Colonic mucosa (tissue), 4 donors: Measurements from ENCODE around the gene PDCD6IP. TPM values are rescaled to one million over a fixed set of nuclear protein-coding genes. Genes with fewer than 3 reads are reported as not detected.
"Not testable (repeated sequence)": the region's sequence is repeated elsewhere in the genome, so short reads cannot be mapped to it uniquely, and the experiment has no call there.

ENCODE experiments used
- DNase-seq: peaks from one replicate; pipeline ENCODE4 v3.0.0-alpha.2; 2020
- H3K27ac ChIP-seq: fragments of 200-600 bp; one replicate; pipeline ENCODE4 v1.8.0; 2021
- H3K27me3 ChIP-seq: fragments of 200-600 bp; one replicate; pipeline ENCODE4 v1.8.0; 2021
- H3K36me3 ChIP-seq: fragments of 200-600 bp; one replicate; pipeline ENCODE4 v1.8.0; 2021
- H3K4me1 ChIP-seq: fragments of 200-600 bp; one replicate; pipeline ENCODE4 v1.8.0; 2021; ENCODE audit warnings: mild to moderate bottlenecking
- H3K4me3 ChIP-seq: fragments of 200-600 bp; one replicate; pipeline ENCODE4 v1.8.0; 2021
- H3K9ac ChIP-seq, 2 donors: one replicate each; pipeline ENCODE4 v1.7.0; 2013; ENCODE audit warnings: control low read depth in 2 of 2, low read depth in 2 of 2, low read length in 2 of 2
- H3K9me3 ChIP-seq: fragments of 200-600 bp; one replicate; pipeline ENCODE4 v1.8.0; 2021
- intact Hi-C: fragments of 100-400 bp; cut with DNase I; formaldehyde crosslinking; loops from one replicate; pipeline ENCODE4 v1.14.1; 2022
- total RNA-seq, 2 donors: library from RNA; stranded (reverse); fragmentation: NEBNext Ultra II Directional in 1 of 2; extraction: Animal tissue kit (Norgen Biotek cat#: 25700) in 1 of 2; gene quantifications; one replicate each; pipeline ENCODE4 v1.2.1, GENCODE V29; 2021
- TF ChIP-seq, protein P1 (sequence below): fragments of 200-600 bp; IDR thresholded peaks from one replicate; pipeline ENCODE4 v1.8.0; 2022; ENCODE audit warnings: antibody characterized with exemption, mild to moderate bottlenecking
- donor health status: healthy.
- donor health status: DM: no; HTN: no; CAD: no.
- donor health status: DM: no; HTN: no; CAD: no.

The PDCD6IP gene
- total RNA-seq, 2 donors from 2014 or later, result 388 to 492 TPM

DNA sequence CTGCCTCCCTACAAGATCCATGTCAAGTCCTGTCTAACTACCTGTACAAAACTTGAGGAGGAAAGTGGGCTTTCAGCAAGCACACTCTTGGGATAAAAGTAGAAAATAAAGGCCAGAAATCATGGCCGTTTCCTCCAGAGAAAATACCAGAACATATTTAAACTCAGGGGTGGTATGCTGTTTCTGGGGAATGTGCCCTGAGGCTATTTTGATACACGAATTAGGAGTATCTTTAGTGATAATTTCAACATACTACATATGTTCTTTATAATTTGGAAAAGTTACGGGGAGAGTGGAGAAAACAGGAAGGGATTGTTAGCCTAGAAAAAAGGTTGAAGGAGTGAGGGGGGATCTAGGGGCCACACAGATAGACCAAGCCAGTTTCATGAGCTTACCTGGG, 18.7 kb upstream of the PDCD6IP start:
- no peak for DNase-seq
- H3K27me3 ChIP-seq, result no peaks in the 10 kb centered on the region
- no peaks in the 10 kb centered on the region for H3K36me3 ChIP-seq
- TF ChIP-seq, protein P1, sequence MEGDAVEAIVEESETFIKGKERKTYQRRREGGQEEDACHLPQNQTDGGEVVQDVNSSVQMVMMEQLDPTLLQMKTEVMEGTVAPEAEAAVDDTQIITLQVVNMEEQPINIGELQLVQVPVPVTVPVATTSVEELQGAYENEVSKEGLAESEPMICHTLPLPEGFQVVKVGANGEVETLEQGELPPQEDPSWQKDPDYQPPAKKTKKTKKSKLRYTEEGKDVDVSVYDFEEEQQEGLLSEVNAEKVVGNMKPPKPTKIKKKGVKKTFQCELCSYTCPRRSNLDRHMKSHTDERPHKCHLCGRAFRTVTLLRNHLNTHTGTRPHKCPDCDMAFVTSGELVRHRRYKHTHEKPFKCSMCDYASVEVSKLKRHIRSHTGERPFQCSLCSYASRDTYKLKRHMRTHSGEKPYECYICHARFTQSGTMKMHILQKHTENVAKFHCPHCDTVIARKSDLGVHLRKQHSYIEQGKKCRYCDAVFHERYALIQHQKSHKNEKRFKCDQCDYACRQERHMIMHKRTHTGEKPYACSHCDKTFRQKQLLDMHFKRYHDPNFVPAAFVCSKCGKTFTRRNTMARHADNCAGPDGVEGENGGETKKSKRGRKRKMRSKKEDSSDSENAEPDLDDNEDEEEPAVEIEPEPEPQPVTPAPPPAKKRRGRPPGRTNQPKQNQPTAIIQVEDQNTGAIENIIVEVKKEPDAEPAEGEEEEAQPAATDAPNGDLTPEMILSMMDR, result no peak
- H3K9me3 ChIP-seq, result no peaks in the 10 kb centered on the region
- H3K4me3 ChIP-seq, result no peak overlapping the region
- H3K4me1 ChIP-seq, result no peaks in the 10 kb centered on the region
- intact Hi-C loops, result no loop called here
- H3K9ac ChIP-seq, result no peak overlapping the region
- H3K27ac ChIP-seq, result no peak overlapping the region

- H3K36me3 ChIP-seq, H3K27ac ChIP-seq, H3K4me3 ChIP-seq, H3K9ac ChIP-seq, H3K27me3 ChIP-seq, H3K9me3 ChIP-seq, DNase-seq, intact Hi-C loops, H3K4me1 ChIP-seq: not testable (repeated sequence)
Measured at GRCh38 chr3:33781413-33781812, 17.0 kb upstream of the PDCD6IP start.

- Histone ChIP-seq H3K9me3 (no peaks in the 10 kb centered on the region), H3K4me1 (no peaks in the 10 kb centered on the region), H3K9ac (no peak overlapping the region), H3K27ac (no peak overlapping the region), H3K27me3 (no peaks in the 10 kb centered on the region), H3K4me3 (no peak overlapping the region), H3K36me3 (no peaks in the 10 kb centered on the region)
- no peak for DNase-seq
- TF ChIP-seq, protein P1, result no peak
- intact Hi-C loops, result loop anchor here (5.0 kb wide), 1 partner anchor 149 kb away; no protein-coding TSS in a partner anchor
Measured at GRCh38 chr3:33786565-33787327, 11.7 kb upstream of the PDCD6IP start.

DNA sequence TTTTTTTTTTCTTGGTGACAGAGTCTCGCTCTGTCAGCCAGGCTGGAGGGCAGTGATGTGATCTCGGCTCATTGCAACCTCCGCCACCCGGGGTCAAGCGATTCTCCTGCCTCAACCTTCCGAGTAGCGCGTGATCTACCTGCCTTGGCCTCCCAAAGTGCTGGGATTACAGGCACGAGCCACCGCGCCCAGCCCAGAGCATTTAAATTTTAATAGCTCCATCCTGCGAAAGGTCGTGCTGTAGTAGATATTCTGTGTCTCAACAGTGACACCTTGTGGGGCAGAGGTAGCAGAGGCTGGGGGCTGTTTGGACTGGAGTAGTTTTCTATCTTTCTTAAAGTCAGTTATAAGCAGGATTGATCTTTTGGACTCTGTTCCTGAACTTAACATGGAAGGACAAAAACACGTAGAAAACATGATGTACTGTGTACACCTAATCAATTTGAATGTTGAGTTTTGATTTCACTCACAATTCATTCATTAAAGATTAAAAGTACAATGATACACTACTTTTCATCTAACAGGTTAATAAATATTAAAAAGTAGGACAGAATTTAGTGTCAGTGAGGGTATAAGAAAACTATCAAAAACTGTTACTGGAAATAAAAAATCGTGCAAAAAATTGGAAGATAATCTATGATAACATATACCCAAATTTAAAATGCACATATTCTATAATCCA, 11.0 kb upstream of the PDCD6IP start:
- Histone ChIP-seq H3K9ac (no peak overlapping the region), H3K4me3 (no peak overlapping the region), H3K27me3 (no peaks in the 10 kb centered on the region), H3K36me3 (no peaks in the 10 kb centered on the region), H3K27ac (no peak overlapping the region), H3K4me1 (no peaks in the 10 kb centered on the region), H3K9me3 (no peaks in the 10 kb centered on the region)
- TF ChIP-seq, protein P1, result peak; percentile 75
- intact Hi-C loops, result loop anchor here (5.0 kb wide), 1 partner anchor 150 kb away; no protein-coding TSS in a partner anchor
- peak; percentile 65 for DNase-seq

GRCh38 chr3:33789183-33789954, 9.1 kb upstream of the PDCD6IP start:
- DNase-seq, result no peak
- H3K27ac ChIP-seq, result no peak overlapping the region
- H3K36me3 ChIP-seq, result no peaks in the 10 kb centered on the region
- intact Hi-C loops, result loop anchor here (5.0 kb wide), 1 partner anchor 152 kb away; no protein-coding TSS in a partner anchor
- no peak overlapping the region for H3K4me3 ChIP-seq
- TF ChIP-seq, protein P1, result no peak
- no peaks in the 10 kb centered on the region for H3K4me1 ChIP-seq
- H3K27me3 ChIP-seq, result no peaks in the 10 kb centered on the region
- no peak overlapping the region for H3K9ac ChIP-seq
- H3K9me3 ChIP-seq, result no peaks in the 10 kb centered on the region
